Motor neuron (in vitro differentiated cells): ENCODE measurements around the gene EMX1. TPM values are rescaled to one million over a fixed set of nuclear protein-coding genes. Genes with fewer than 3 reads are reported as not detected.

Experiments
- ATAC-seq, 8 experiments: fragments of 200-7000 bp; cut with Tn5 transposase; replicated peaks in 6 of 8; 2 replicates each; pipeline ENCODE4 v1.8.0; 2021; ENCODE audit warnings: mild to moderate bottlenecking in 8 of 8, moderate library complexity in 8 of 8
- H3K27ac ChIP-seq, 2 donors: fragments of 250-450 bp; sonication (Bioruptor Pico); 2 replicates each; pipeline ENCODE4 v1.9.0; 2021; ENCODE audit warnings: antibody characterized with exemption in 2 of 2, mild to moderate bottlenecking in 2 of 2, moderate library complexity in 1 of 2
- H3K4me1 ChIP-seq, 2 donors: fragments of 250-450 bp; sonication (Bioruptor Pico); replicated peaks in 1 of 2; 2 replicates each; pipeline ENCODE4 v1.6.1; 2021; ENCODE audit warnings: antibody characterized with exemption in 2 of 2, mild to moderate bottlenecking in 2 of 2, moderate library complexity in 1 of 2
- H3K4me3 ChIP-seq, 5 donors: fragments of 250-450 bp; sonication (Bioruptor Pico); 2 replicates each; pipeline ENCODE4 v1.9.0; 2021; ENCODE audit warnings: antibody characterized with exemption in 5 of 5, mild to moderate bottlenecking in 5 of 5, moderate library complexity in 4 of 5
- WGBS, 10 experiments: fragments of 450-650 bp; shearing (Covaris generic); methylation state at CpG; one replicate each; pipeline ENCODE4 v1.0.0; 2022; 5-methylcytosine and 5-hydroxymethylcytosine counted together
- in situ Hi-C, 9 experiments: fragments of 400-800 bp; cut with MboI; loops; one replicate each; pipeline ENCODE4 v1.15.0; 2021; ENCODE audit warnings: low sequenced_read_pairs in 9 of 9, low pct_unique_long_range_greater_than_20kb in 2 of 9; ENCODE audit not compliant: unreplicated experiment in 9 of 9
- total RNA-seq, 8 experiments: library from RNA; unstranded; fragments of 300-600 nt; gene quantifications; 2 replicates each; pipeline versions ENCODE4 v1.2.3 to v1.2.4, GENCODE V29; 2022

Gene EMX1
- total RNA-seq, 8 experiments from 2014 or later, result 0.11 to 2.6 (median 0.62) TPM

- in situ Hi-C loops, result no loop called here
- WGBS, 10 experiments, result 20 to 85% (median 57%) methylated on average over 1 to 6 of the region's 12 CpGs; no CpG with 5 or more reads in 2 of the 10 experiments
- H3K27ac ChIP-seq, result no peak overlapping the region
- peaks cover 12 to 16% of the 10 kb centered on the region in 2 donors for H3K4me1 ChIP-seq
- no peak overlapping the region for H3K4me3 ChIP-seq
- peak; percentile 69 to 94 (median 80) for ATAC-seq
Observed at GRCh38 chr2:72973566-72974435, 56.5 kb downstream of the EMX1 start.

- ATAC-seq, result no peak
- in situ Hi-C loops, result no loop called here
- WGBS, 10 experiments, result 0 to 71% (median 25%) methylated on average over 1 to 2 of the region's 2 CpGs; no CpG with 5 or more reads in 3 of the 10 experiments
- Histone ChIP-seq H3K4me3 (no peak overlapping the region), H3K4me1 (peaks cover 12 to 16% of the 10 kb centered on the region in 2 donors), H3K27ac (no peak overlapping the region)
Observed at GRCh38 chr2:72974436-72974754, 57.1 kb downstream of the EMX1 start.

- no peak overlapping the region for H3K4me3 ChIP-seq
- ATAC-seq, result peak in 4 of 8 experiments; percentile 27 to 37 (median 34)
- H3K4me1 ChIP-seq, result peaks cover 12 to 16% of the 10 kb centered on the region in 2 donors
- WGBS, 10 experiments, result 0 to 35% (median 0%) methylated on average over 1 to 3 of the region's 3 CpGs; no CpG with 5 or more reads in 2 of the 10 experiments
- in situ Hi-C loops, result loop anchor here in 5 of 9 experiments (25.0 kb wide), 2 partner anchors 187 to 212 kb away; no protein-coding TSS in a partner anchor
- H3K27ac ChIP-seq, result no peak overlapping the region
Observed at GRCh38 chr2:72975017-72975416, 57.7 kb downstream of the EMX1 start.

GRCh38 chr2:72979896-72980295, 62.6 kb downstream of the EMX1 start:
- in situ Hi-C loops, result loop anchor here in 5 of 9 experiments (25.0 kb wide), 2 partner anchors 182 to 207 kb away; no protein-coding TSS in a partner anchor
- H3K27ac ChIP-seq, result no peak overlapping the region
- peaks cover 8 to 9% of the 10 kb centered on the region in 2 donors for H3K4me1 ChIP-seq
- no peak for ATAC-seq
- no peak overlapping the region for H3K4me3 ChIP-seq
- 0 to 100% (median 57%) methylated on average over 1 to 3 of the region's 3 CpGs; no CpG with 5 or more reads in 3 of the 10 experiments for whole genome bisulfite sequencing, 10 experiments

GRCh38 chr2:72980535-72981217, 63.4 kb downstream of the EMX1 start:
- Histone ChIP-seq H3K27ac (no peak overlapping the region), H3K4me1 (peaks cover under 1 to 2% of the 10 kb centered on the region in 2 donors), H3K4me3 (no peak overlapping the region)
- no peak for ATAC-seq
- in situ Hi-C loops, result loop anchor here in 5 of 9 experiments (25.0 kb wide), 2 partner anchors 182 to 207 kb away; no protein-coding TSS in a partner anchor
- WGBS, 10 experiments, result 57 to 100% (median 96%) methylated on average over 2 to 9 of the region's 11 CpGs; no CpG with 5 or more reads in 3 of the 10 experiments

- Histone ChIP-seq H3K4me1 (no peaks in the 10 kb centered on the region), H3K4me3 (no peak overlapping the region), H3K27ac (no peak overlapping the region)
- 60 to 100% (median 93%) methylated on average over 1 to 5 of the region's 5 CpGs; no CpG with 5 or more reads in 2 of the 10 experiments for WGBS, 10 experiments
- in situ Hi-C loops, result loop anchor here in 5 of 9 experiments (25.0 kb wide), 2 partner anchors 181 to 206 kb away; no protein-coding TSS in a partner anchor
- ATAC-seq, result no peak
Observed at GRCh38 chr2:72981536-72981935, 64.2 kb downstream of the EMX1 start.

GRCh38 chr2:72982219-72982618, 64.9 kb downstream of the EMX1 start:
- no peak for ATAC-seq
- H3K27ac ChIP-seq, result no peak overlapping the region
- in situ Hi-C loops, result loop anchor here in 5 of 9 experiments (25.0 kb wide), 2 partner anchors 180 to 205 kb away; no protein-coding TSS in a partner anchor
- H3K4me1 ChIP-seq, result no peaks in the 10 kb centered on the region
- WGBS, 10 experiments, result 50 to 86% (median 80%) methylated on average over 1 to 2 of the region's 2 CpGs; no CpG with 5 or more reads in 4 of the 10 experiments
- no peak overlapping the region for H3K4me3 ChIP-seq

- WGBS, 10 experiments, result 82 to 100% (median 92%) methylated on average over 1 to 5 of the region's 11 CpGs; no CpG with 5 or more reads in 3 of the 10 experiments
Observed at GRCh38 chr2:72982781-72983499, 65.6 kb downstream of the EMX1 start.

GRCh38 chr2:72983500-72984161, 66.3 kb downstream of the EMX1 start:
- H3K4me3 ChIP-seq, result no peak overlapping the region
- H3K27ac ChIP-seq, result no peak overlapping the region
- in situ Hi-C loops, result loop anchor here in 5 of 9 experiments (25.0 kb wide), 2 partner anchors 179 to 204 kb away; no protein-coding TSS in a partner anchor
- peak in 1 of 8 experiments; percentile 42 for ATAC-seq
- 80 to 100% (median 93%) methylated on average over 1 to 7 of the region's 10 CpGs; no CpG with 5 or more reads in 4 of the 10 experiments for whole genome bisulfite sequencing, 10 experiments
- no peaks in the 10 kb centered on the region for H3K4me1 ChIP-seq

More at GRCh38 chr2:72982781-72983499, 65.6 kb downstream of the EMX1 start:
- in situ Hi-C loops, result loop anchor here in 5 of 9 experiments (25.0 kb wide), 2 partner anchors 179 to 204 kb away; no protein-coding TSS in a partner anchor
- no peak for ATAC-seq
- Histone ChIP-seq H3K4me3 (no peak overlapping the region), H3K27ac (no peak overlapping the region), H3K4me1 (no peaks in the 10 kb centered on the region)

- peak in 6 of 8 experiments; percentile 27 to 65 (median 55) for ATAC-seq
- 67 to 100% (median 80%) methylated on average over 1 to 3 of the region's 7 CpGs; no CpG with 5 or more reads in 5 of the 10 experiments for WGBS, 10 experiments
- Histone ChIP-seq H3K27ac (no peak overlapping the region), H3K4me1 (no peaks in the 10 kb centered on the region), H3K4me3 (no peak overlapping the region)
- in situ Hi-C loops, result loop anchor here in 5 of 9 experiments (25.0 kb wide), 2 partner anchors 178 to 203 kb away; no protein-coding TSS in a partner anchor
Observed at GRCh38 chr2:72984172-72984671, 66.9 kb downstream of the EMX1 start.
